Astrocyte of the spinal cord (primary cell): ENCODE measurements around the gene GMEB2.
"Not testable (repeated sequence)": the region's sequence is repeated elsewhere in the genome, so short reads cannot be mapped to it uniquely, and the experiment has no call there.

Experiments used
- DNase-seq: peaks from one replicate; pipeline ENCODE4 v3.0.0; 2011; ENCODE audit warnings: low read depth, low spot score
- H3K4me3 ChIP-seq: 2 replicates; pipeline ENCODE4 v1.5.1; 2011; ENCODE audit warnings: low read depth, mild to moderate bottlenecking, low read length, moderate library complexity
- in situ Hi-C: cut with HindIII; loops from 2 replicates; pipeline ENCODE4 v1.10.0; 2017; ENCODE audit warnings: low sequenced_read_pairs
- TF ChIP-seq, protein P1 (sequence below): IDR thresholded peaks from 2 replicates; pipeline ENCODE4 v1.5.1; 2012; ENCODE audit warnings: low read depth, mild to moderate bottlenecking, low read length, inconsistent platforms

Gene GMEB2

DNA sequence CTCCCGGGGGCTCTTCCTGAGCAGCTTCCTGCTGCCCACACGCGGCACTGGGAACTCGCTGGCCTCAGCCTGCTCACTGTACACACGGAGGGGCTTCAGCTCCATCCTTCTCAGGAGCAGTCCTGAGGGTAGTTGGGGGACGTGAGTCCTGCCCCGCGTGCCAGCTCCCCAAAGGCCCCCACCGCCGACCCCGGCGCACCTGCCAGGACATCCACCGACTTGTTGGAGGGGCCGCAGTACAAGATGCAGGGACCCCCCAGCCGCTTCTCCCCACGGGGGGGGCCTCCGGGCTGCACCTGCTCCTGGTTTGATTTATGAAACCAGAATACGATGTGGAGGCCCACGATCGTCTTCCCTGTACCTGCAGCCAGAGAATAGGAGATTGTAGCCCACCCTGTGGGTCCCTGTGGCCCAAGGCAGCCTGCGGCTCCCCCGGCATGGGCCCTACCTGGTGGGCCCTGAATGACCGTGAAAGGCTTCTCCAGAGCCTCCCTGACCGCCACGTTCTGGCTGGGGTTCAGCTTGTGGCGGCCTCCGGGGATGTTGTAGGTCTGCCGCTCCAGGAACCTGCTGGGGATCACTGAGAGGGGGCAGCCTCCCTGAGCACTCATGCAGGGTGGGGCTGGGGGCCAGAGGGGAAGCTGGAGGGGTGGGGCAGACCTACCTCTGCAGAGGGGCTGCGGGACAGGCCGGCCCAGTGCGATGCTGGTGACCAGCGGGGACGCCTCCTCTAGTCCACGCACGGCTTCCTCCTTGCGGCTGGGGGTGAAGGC is 65.1 kb downstream of the GMEB2 start:
- no peak overlapping the region for H3K4me3 ChIP-seq
- TF ChIP-seq, protein P1, sequence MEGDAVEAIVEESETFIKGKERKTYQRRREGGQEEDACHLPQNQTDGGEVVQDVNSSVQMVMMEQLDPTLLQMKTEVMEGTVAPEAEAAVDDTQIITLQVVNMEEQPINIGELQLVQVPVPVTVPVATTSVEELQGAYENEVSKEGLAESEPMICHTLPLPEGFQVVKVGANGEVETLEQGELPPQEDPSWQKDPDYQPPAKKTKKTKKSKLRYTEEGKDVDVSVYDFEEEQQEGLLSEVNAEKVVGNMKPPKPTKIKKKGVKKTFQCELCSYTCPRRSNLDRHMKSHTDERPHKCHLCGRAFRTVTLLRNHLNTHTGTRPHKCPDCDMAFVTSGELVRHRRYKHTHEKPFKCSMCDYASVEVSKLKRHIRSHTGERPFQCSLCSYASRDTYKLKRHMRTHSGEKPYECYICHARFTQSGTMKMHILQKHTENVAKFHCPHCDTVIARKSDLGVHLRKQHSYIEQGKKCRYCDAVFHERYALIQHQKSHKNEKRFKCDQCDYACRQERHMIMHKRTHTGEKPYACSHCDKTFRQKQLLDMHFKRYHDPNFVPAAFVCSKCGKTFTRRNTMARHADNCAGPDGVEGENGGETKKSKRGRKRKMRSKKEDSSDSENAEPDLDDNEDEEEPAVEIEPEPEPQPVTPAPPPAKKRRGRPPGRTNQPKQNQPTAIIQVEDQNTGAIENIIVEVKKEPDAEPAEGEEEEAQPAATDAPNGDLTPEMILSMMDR = no peak
- no peak for DNase-seq

DNA sequence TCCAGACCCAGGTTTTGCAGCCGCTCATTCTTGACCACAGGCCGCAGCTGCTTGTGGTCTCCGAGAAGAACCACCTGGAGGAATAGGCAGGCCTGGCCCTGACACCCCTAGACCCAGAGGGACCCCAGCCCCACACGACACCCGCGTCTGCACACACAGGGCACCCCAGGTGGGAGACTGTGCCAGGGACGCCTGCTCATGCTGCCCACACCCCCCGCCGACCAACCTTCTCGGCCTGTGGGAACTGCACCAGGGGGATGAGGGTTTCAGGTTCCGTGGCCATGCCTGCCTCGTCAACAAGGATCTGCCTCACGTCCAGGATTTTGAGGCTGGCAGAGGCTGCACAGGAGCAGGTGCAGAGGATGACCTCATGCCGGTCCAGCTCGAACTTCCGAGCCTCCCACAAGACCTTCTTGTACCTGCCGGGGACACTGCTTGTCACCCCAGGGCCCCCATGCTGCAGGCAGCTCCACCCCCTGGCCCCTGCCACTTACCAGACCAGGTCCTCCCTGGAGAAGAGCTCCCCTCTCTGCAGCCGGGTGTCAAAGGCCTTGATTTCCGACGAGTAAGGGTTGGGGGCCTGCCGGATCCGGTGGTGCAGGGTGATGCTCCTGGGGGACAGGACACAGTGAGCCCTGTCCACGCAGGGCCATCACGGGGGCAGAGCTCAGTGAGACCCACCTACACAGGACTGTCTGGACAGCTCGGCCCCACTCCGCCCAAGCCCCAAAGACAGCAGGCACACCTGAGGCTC is 65.9 kb downstream of the GMEB2 start:
- TF ChIP-seq, protein P1 = no peak
- no peak overlapping the region for H3K4me3 ChIP-seq
- in situ Hi-C loops = no loop called here
- DNase-seq = no peak

More for the DNA sequence above, 65.1 kb downstream of the GMEB2 start:
- in situ Hi-C loops = no loop called here

DNA sequence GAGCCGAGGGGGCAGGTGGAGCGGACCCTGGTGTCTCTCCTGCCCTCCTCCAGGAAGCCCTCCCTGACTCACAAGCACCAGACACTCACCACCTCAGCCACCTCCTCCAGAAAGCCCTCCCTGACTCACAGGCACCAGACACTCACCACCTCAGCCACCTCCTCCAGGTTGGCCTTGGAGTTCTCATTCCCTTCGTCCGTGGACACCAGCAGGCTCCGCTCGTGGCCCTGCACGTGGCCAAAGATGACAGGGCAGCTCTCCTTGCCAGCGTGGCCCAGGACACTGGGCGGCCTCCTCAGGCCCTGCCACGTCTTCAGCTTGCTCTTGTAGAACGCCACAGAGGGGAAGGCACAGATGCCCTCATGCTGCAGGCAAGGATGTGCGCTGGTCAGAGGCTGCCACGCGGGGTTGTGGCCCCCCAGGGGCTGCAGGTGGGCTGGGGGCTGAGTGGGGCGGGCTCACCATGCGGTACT is 66.5 kb downstream of the GMEB2 start:
- in situ Hi-C loops = no loop called here
- H3K4me3 ChIP-seq = no peak overlapping the region
- DNase-seq = no peak

DNA sequence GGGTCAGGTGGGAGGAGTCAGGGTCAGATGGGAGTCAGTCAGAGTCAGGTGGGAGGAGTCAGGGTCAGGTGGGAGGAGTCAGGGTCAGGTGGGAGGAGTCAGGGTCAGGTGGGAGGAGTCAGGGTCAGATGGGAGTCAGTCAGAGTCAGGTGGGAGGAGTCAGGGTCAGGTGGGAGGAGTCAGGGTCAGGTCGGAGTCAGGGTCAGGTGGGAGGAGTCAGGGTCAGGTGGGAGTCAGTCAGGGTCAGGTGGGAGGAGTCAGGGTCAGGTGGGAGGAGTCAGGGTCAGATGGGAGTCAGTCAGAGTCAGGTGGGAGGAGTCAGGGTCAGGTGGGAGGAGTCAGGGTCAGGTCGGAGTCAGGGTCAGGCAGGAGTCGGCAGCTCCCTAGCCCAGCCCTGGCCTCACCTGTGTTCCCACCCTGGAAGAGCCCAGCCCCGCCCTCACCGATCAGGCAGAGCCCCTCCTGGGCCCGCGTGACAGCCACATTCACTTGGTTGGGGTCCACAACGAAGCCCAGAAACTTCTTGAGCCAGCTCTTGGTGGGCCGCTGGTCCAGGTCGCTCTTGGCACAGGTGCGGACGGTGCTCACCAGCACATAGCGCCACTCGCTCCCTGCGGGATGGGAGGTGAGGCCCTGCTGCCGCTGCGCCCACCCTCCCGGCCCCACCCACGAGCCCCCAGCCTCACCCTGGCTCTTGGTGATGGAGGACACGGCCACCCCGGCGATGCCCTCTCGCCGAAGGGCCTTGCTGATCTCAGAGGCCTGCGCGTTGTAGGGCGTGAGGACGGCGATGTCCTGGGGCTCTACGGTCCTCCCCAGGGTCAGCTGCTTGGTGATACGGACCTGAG is 67.2 kb downstream of the GMEB2 start:
- in situ Hi-C loops, H3K4me3 ChIP-seq, DNase-seq: not testable (repeated sequence)

More for the DNA sequence above, 66.5 kb downstream of the GMEB2 start:
- TF ChIP-seq, protein P1 = no peak

DNA sequence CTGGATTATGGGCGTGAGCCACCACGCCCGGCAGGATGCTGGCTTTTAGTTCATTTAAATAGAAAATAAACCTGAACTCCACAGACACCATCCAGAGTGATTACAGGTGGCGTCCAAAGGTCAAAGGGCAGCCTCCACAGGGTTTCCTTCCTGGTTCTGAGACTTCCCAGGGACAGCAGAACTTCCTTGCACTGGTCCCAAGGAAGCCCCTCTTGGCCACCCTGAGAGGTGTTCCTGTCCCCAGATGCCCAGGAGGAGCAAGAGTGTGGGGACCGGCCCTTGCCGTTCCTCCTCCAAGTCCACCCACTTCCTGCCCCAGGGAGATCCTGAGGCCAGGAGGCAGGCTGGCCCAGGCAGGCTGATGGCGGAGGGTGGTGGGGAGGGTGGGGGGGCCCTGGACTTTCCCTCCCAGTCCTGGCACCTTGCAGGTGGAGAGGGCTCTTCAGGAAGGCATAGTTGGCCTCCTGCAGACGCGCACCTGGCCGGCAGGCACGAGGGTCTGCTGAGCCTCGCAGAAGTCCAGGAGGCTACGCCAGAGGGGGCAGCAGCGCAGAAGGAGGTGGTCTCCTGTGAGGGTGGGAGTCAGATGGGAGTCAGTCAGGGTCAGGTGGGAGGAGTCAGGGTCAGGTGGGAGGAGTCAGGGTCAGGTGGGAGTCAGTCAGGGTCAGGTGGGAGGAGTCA is 68.0 kb downstream of the GMEB2 start:
- TF ChIP-seq, protein P1 = no peak
- in situ Hi-C loops = no loop called here
- no peak overlapping the region for H3K4me3 ChIP-seq
- DNase-seq = no peak

DNA sequence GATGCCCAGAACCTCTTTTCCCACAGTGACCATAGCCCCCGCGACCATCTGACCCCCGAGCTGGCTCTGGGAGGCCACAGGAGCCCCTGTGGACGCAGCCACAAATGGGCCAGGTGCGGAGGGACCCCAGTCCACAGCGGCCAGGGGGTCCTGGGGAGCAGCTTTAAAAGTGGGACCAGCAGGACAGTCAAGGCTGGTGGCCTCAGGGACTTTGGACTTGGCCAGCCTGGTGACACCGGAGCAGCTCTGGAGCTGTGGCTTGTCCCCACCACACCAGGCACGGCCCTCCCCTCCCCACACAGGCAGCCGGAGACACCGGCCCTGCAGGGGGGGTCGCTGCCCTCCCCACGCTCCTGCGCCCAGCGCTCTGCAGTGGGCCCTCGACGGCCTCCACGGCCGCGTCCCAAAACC is 69.4 kb downstream of the GMEB2 start:
- no peak for DNase-seq
- H3K4me3 ChIP-seq = no peak overlapping the region

More for the DNA sequence above, 69.4 kb downstream of the GMEB2 start:
- TF ChIP-seq, protein P1 = no peak
- in situ Hi-C loops = no loop called here
